ENCODE data around the gene WWOX.

WWOX gene

GRCh38 chr16:78750611-78751010 lies 651.2 kb downstream of the WWOX start:
- DNase-seq (ENCODE audit: low read depth) = no peak
- Histone ChIP-seq H3K36me3 (ENCODE audit: control insufficient read depth, insufficient read depth, low read length, severe bottlenecking) (no peaks in the 10 kb centered on the region), H3K4me1 (ENCODE audit: control insufficient read depth, insufficient read depth, low read length) (no peaks in the 10 kb centered on the region), H3K27me3 (replicated peaks; ENCODE audit: control insufficient read depth, insufficient read depth, low read length) (no peaks in the 10 kb centered on the region), H3K9ac (ENCODE audit: low read length) (no peak overlapping the region), H3K4me3 (ENCODE audit: low read length) (no peak overlapping the region), H3K9me3 (ENCODE audit: control insufficient read depth, low read length) (no peaks in the 10 kb centered on the region)

- no peaks in the 10 kb centered on the region for H3K36me3 ChIP-seq (ENCODE audit: control insufficient read depth, insufficient read depth, low read length, severe bottlenecking)
- H3K9me3 ChIP-seq (ENCODE audit: control insufficient read depth, low read length) = no peaks in the 10 kb centered on the region
- no peaks in the 10 kb centered on the region for H3K4me1 ChIP-seq (ENCODE audit: control insufficient read depth, insufficient read depth, low read length)
- H3K27me3 ChIP-seq (replicated peaks; ENCODE audit: control insufficient read depth, insufficient read depth, low read length) = no peaks in the 10 kb centered on the region
- H3K9ac ChIP-seq (ENCODE audit: low read length) = no peak overlapping the region
- DNase-seq (ENCODE audit: low read depth) = no peak
- no peak overlapping the region for H3K4me3 ChIP-seq (ENCODE audit: low read length)
Measured at GRCh38 chr16:78751601-78752000, 652.1 kb downstream of the WWOX start.

- no peaks in the 10 kb centered on the region for H3K27me3 ChIP-seq (replicated peaks; ENCODE audit: control insufficient read depth, insufficient read depth, low read length)
Measured at GRCh38 chr16:78754713-78755112, 655.3 kb downstream of the WWOX start.

GRCh38 chr16:78755751-78756661 lies 656.6 kb downstream of the WWOX start:
- no peaks in the 10 kb centered on the region for H3K9me3 ChIP-seq (ENCODE audit: control insufficient read depth, low read length)
- no peak overlapping the region for H3K4me3 ChIP-seq (ENCODE audit: low read length)
- no peaks in the 10 kb centered on the region for H3K36me3 ChIP-seq (ENCODE audit: control insufficient read depth, insufficient read depth, low read length, severe bottlenecking)
- H3K27me3 ChIP-seq (replicated peaks; ENCODE audit: control insufficient read depth, insufficient read depth, low read length) = no peaks in the 10 kb centered on the region
- DNase-seq (ENCODE audit: low read depth) = no peak
- H3K4me1 ChIP-seq (ENCODE audit: control insufficient read depth, insufficient read depth, low read length) = no peaks in the 10 kb centered on the region
- no peak overlapping the region for H3K9ac ChIP-seq (ENCODE audit: low read length)

More at GRCh38 chr16:78754713-78755112, 655.3 kb downstream of the WWOX start:
- no peaks in the 10 kb centered on the region for H3K4me1 ChIP-seq (ENCODE audit: control insufficient read depth, insufficient read depth, low read length)
- no peaks in the 10 kb centered on the region for H3K36me3 ChIP-seq (ENCODE audit: control insufficient read depth, insufficient read depth, low read length, severe bottlenecking)
- no peak overlapping the region for H3K4me3 ChIP-seq (ENCODE audit: low read length)
- no peak overlapping the region for H3K9ac ChIP-seq (ENCODE audit: low read length)
- no peak for DNase-seq (ENCODE audit: low read depth)
- no peaks in the 10 kb centered on the region for H3K9me3 ChIP-seq (ENCODE audit: control insufficient read depth, low read length)

- no peaks in the 10 kb centered on the region for H3K9me3 ChIP-seq (ENCODE audit: control insufficient read depth, low read length)
- H3K36me3 ChIP-seq (ENCODE audit: control insufficient read depth, insufficient read depth, low read length, severe bottlenecking) = no peaks in the 10 kb centered on the region
- no peak overlapping the region for H3K4me3 ChIP-seq (ENCODE audit: low read length)
- no peaks in the 10 kb centered on the region for H3K27me3 ChIP-seq (replicated peaks; ENCODE audit: control insufficient read depth, insufficient read depth, low read length)
- H3K4me1 ChIP-seq (ENCODE audit: control insufficient read depth, insufficient read depth, low read length) = peaks cover 9% of the 10 kb centered on the region
- DNase-seq (ENCODE audit: low read depth) = no peak
- no peak overlapping the region for H3K9ac ChIP-seq (ENCODE audit: low read length)
Measured at GRCh38 chr16:78759596-78759995, 660.1 kb downstream of the WWOX start.

GRCh38 chr16:78760611-78761010 lies 661.2 kb downstream of the WWOX start:
- no peak overlapping the region for H3K4me3 ChIP-seq (ENCODE audit: low read length)
- no peak overlapping the region for H3K9ac ChIP-seq (ENCODE audit: low read length)
- DNase-seq (ENCODE audit: low read depth) = no peak
- no peaks in the 10 kb centered on the region for H3K36me3 ChIP-seq (ENCODE audit: control insufficient read depth, insufficient read depth, low read length, severe bottlenecking)
- no peaks in the 10 kb centered on the region for H3K27me3 ChIP-seq (replicated peaks; ENCODE audit: control insufficient read depth, insufficient read depth, low read length)
- no peaks in the 10 kb centered on the region for H3K9me3 ChIP-seq (ENCODE audit: control insufficient read depth, low read length)
- peaks cover 9% of the 10 kb centered on the region for H3K4me1 ChIP-seq (ENCODE audit: control insufficient read depth, insufficient read depth, low read length)

GRCh38 chr16:78761427-78761826 lies 662.0 kb downstream of the WWOX start:
- H3K27me3 ChIP-seq (replicated peaks; ENCODE audit: control insufficient read depth, insufficient read depth, low read length) = no peaks in the 10 kb centered on the region
- H3K4me3 ChIP-seq (ENCODE audit: low read length) = no peak overlapping the region
- H3K4me1 ChIP-seq (ENCODE audit: control insufficient read depth, insufficient read depth, low read length) = peaks cover 9% of the 10 kb centered on the region
- no peak for DNase-seq (ENCODE audit: low read depth)
- H3K9ac ChIP-seq (ENCODE audit: low read length) = no peak overlapping the region
- H3K36me3 ChIP-seq (ENCODE audit: control insufficient read depth, insufficient read depth, low read length, severe bottlenecking) = no peaks in the 10 kb centered on the region
- H3K9me3 ChIP-seq (ENCODE audit: control insufficient read depth, low read length) = no peaks in the 10 kb centered on the region

GRCh38 chr16:78762222-78762621 lies 662.8 kb downstream of the WWOX start:
- Histone ChIP-seq H3K9ac (ENCODE audit: low read length) (no peak overlapping the region), H3K4me3 (ENCODE audit: low read length) (no peak overlapping the region), H3K36me3 (ENCODE audit: control insufficient read depth, insufficient read depth, low read length, severe bottlenecking) (no peaks in the 10 kb centered on the region), H3K9me3 (ENCODE audit: control insufficient read depth, low read length) (no peaks in the 10 kb centered on the region), H3K4me1 (ENCODE audit: control insufficient read depth, insufficient read depth, low read length) (peaks cover 9% of the 10 kb centered on the region), H3K27me3 (replicated peaks; ENCODE audit: control insufficient read depth, insufficient read depth, low read length) (no peaks in the 10 kb centered on the region)
- no peak for DNase-seq (ENCODE audit: low read depth)

GRCh38 chr16:78763821-78764440 lies 664.5 kb downstream of the WWOX start:
- Histone ChIP-seq H3K9me3 (ENCODE audit: control insufficient read depth, low read length) (no peaks in the 10 kb centered on the region), H3K36me3 (ENCODE audit: control insufficient read depth, insufficient read depth, low read length, severe bottlenecking) (no peaks in the 10 kb centered on the region), H3K4me1 (ENCODE audit: control insufficient read depth, insufficient read depth, low read length) (peaks cover 9% of the 10 kb centered on the region), H3K4me3 (ENCODE audit: low read length) (no peak overlapping the region), H3K27me3 (replicated peaks; ENCODE audit: control insufficient read depth, insufficient read depth, low read length) (no peaks in the 10 kb centered on the region), H3K9ac (ENCODE audit: low read length) (no peak overlapping the region)
- no peak for DNase-seq (ENCODE audit: low read depth)

GRCh38 chr16:78764478-78764877 lies 665.0 kb downstream of the WWOX start:
- H3K9ac ChIP-seq (ENCODE audit: low read length) = no peak overlapping the region
- DNase-seq (ENCODE audit: low read depth) = no peak
- no peaks in the 10 kb centered on the region for H3K36me3 ChIP-seq (ENCODE audit: control insufficient read depth, insufficient read depth, low read length, severe bottlenecking)
- H3K9me3 ChIP-seq (ENCODE audit: control insufficient read depth, low read length) = no peaks in the 10 kb centered on the region
- H3K27me3 ChIP-seq (replicated peaks; ENCODE audit: control insufficient read depth, insufficient read depth, low read length) = no peaks in the 10 kb centered on the region
- peaks cover 9% of the 10 kb centered on the region for H3K4me1 ChIP-seq (ENCODE audit: control insufficient read depth, insufficient read depth, low read length)
- H3K4me3 ChIP-seq (ENCODE audit: low read length) = no peak overlapping the region

GRCh38 chr16:78768226-78768625 lies 668.8 kb downstream of the WWOX start:
- no peak overlapping the region for H3K9ac ChIP-seq (ENCODE audit: low read length)
- no peaks in the 10 kb centered on the region for H3K9me3 ChIP-seq (ENCODE audit: control insufficient read depth, low read length)

More at GRCh38 chr16:78768226-78768625, 668.8 kb downstream of the WWOX start:
- H3K27me3 ChIP-seq (replicated peaks; ENCODE audit: control insufficient read depth, insufficient read depth, low read length) = no peaks in the 10 kb centered on the region
- no peaks in the 10 kb centered on the region for H3K36me3 ChIP-seq (ENCODE audit: control insufficient read depth, insufficient read depth, low read length, severe bottlenecking)
- H3K4me3 ChIP-seq (ENCODE audit: low read length) = no peak overlapping the region
- DNase-seq (ENCODE audit: low read depth) = no peak
- peaks cover 9% of the 10 kb centered on the region for H3K4me1 ChIP-seq (ENCODE audit: control insufficient read depth, insufficient read depth, low read length)
